GM12875 (cell line): Measurements from ENCODE around the gene SIGLEC8.
"Not testable (repeated sequence)": the region's sequence is repeated elsewhere in the genome, so short reads cannot be mapped to it uniquely, and the experiment has no call there.

Source experiments
- H3K4me3 ChIP-seq: one replicate; pipeline ENCODE4 v1.5.1; 2011; ENCODE audit warnings: low read depth, low read length, control low read depth
- CTCF ChIP-seq: IDR thresholded peaks from 2 replicates; pipeline ENCODE4 v1.5.1; 2011; ENCODE audit warnings: low read depth, mild to moderate bottlenecking, control low read depth, inconsistent platforms, low read length, moderate library complexity, borderline replicate concordance; ENCODE audit not compliant: insufficient read depth

Gene SIGLEC8

GRCh38 chr19:51427201-51427600 is 31.1 kb downstream of the SIGLEC8 start:
- TF ChIP-seq CTCF = no peak
- H3K4me3 ChIP-seq = no peak overlapping the region

GRCh38 chr19:51422053-51422448 is 36.2 kb downstream of the SIGLEC8 start:
- H3K4me3 ChIP-seq = no peak overlapping the region
- peak; percentile 100 for TF ChIP-seq CTCF

- TF ChIP-seq CTCF = no peak
- H3K4me3 ChIP-seq = no peak overlapping the region
These were observed 36.8 kb downstream of the SIGLEC8 start for GRCh38 chr19:51421229-51422052.

GRCh38 chr19:51420511-51420910 is 37.7 kb downstream of the SIGLEC8 start:
- not testable (repeated sequence) for H3K4me3 ChIP-seq

GRCh38 chr19:51418707-51419106 is 39.5 kb downstream of the SIGLEC8 start:
- no peak for TF ChIP-seq CTCF
- no peak overlapping the region for H3K4me3 ChIP-seq

- TF ChIP-seq CTCF = no peak
- H3K4me3 ChIP-seq = peak overlapping the region; percentile 56
These were observed 40.5 kb downstream of the SIGLEC8 start for GRCh38 chr19:51417810-51418157.

- TF ChIP-seq CTCF = no peak
- peak within 1 kb of the TSS; percentile 56 for H3K4me3 ChIP-seq
These were observed 41.0 kb downstream of the SIGLEC8 start, which contains the start of gene SIGLEC10 for GRCh38 chr19:51417107-51417809. SIGLEC10 (minus strand) TSS chr19:51417642; CDS start chr19:51417581, 61 bp downstream.

- peak overlapping the region; percentile 56 for H3K4me3 ChIP-seq
These were observed 41.8 kb downstream of the SIGLEC8 start for GRCh38 chr19:51416422-51416821.
